K562 (cell line): ENCODE results near the gene ARHGAP26. TPM values are rescaled to one million over a fixed set of nuclear protein-coding genes. Genes with fewer than 3 reads are reported as not detected.

Source experiments
- ATAC-seq: fragments of 200-7000 bp; cut with Tn5 transposase; 3 replicates; pipeline ENCODE4 v1.9.1; 2020; ENCODE audit warnings: moderate library complexity
- BruUV-seq: library from RNA; stranded (reverse); fragments of 400-500 nt; replicated peaks from 2 replicates; lab custom pipeline; 2021; lab: Mats Ljungman, UMichigan
- CTCF ChIA-PET: fragments of 300-600 bp; formaldehyde crosslinking; extraction: SDS; loops from one replicate; lab custom pipeline; 2021; ENCODE audit warnings: low intra/inter-chr PET ratio; lab: Yijun Ruan, JAX
- POLR2A ChIA-PET: fragments of 300-600, 350-650 bp; sonication (Branson Sonifier 250); formaldehyde crosslinking; extraction: SDS; loops from one replicate; lab custom pipeline; 2021; ENCODE audit warnings: antibody characterized with exemption, inconsistent platforms; lab: Yijun Ruan, JAX
- DNase-seq, 4 experiments: peaks; one replicate each; pipeline versions ENCODE4 v3.0.0 to v3.0.0-alpha.2; 2011 to 2018; ENCODE audit warnings: low spot score in 3 of 4, mixed read lengths in 3 of 4; ENCODE audit errors: extremely low read depth in 1 of 4
- FAIRE-seq: peaks from 2 replicates; lab custom pipeline; 2011; peaks lifted over from hg19 to GRCh38; lab: Jason Lieb, UNC
- H2AFZ ChIP-seq: 2 replicates; pipeline ENCODE4 v1.6.0; 2011; ENCODE audit warnings: low read depth, low read length, control low read depth, inconsistent platforms
- H3K27ac ChIP-seq: fragments of 200-600 bp; 3 replicates; pipeline ENCODE4 v1.8.0; 2011; ENCODE audit warnings: low read depth, mild to moderate bottlenecking, control low read depth, inconsistent platforms, low read length, moderate library complexity, mixed read lengths; ENCODE audit errors: extremely low read depth
- H3K27me3 ChIP-seq, 2 experiments: fragments of 300-600 bp in 1 of 2; 2 replicates in 1 of 2; 3 replicates in 1 of 2; pipeline versions ENCODE4 v1.6.0 to v1.8.0; 2011; ENCODE audit warnings: inconsistent platforms in 2 of 2, low read length in 2 of 2, mild to moderate bottlenecking in 1 of 2, mixed read lengths in 1 of 2, moderate library complexity in 1 of 2; ENCODE audit not compliant: control insufficient read depth in 2 of 2, insufficient read depth in 2 of 2
- H3K36me3 ChIP-seq: fragments of 300-600 bp; 3 replicates; pipeline ENCODE4 v1.8.0; 2011; ENCODE audit warnings: mild to moderate bottlenecking, low read length, inconsistent platforms; ENCODE audit not compliant: control insufficient read depth, insufficient read depth
- H3K4me1 ChIP-seq, 2 experiments: fragments of 200-600 bp in 1 of 2; replicated peaks in 1 of 2; 2 replicates in 1 of 2; 3 replicates in 1 of 2; pipeline versions ENCODE4 v1.5.1 to v1.8.0; 2011; ENCODE audit warnings: inconsistent platforms in 2 of 2, low read length in 2 of 2, mild to moderate bottlenecking in 1 of 2, mixed read lengths in 1 of 2, moderate library complexity in 1 of 2; ENCODE audit not compliant: control insufficient read depth in 2 of 2, insufficient read depth in 2 of 2
- H3K4me2 ChIP-seq: 2 replicates; pipeline ENCODE4 v1.6.1; 2011; ENCODE audit warnings: low read length, control low read depth, inconsistent platforms, mixed read lengths; ENCODE audit not compliant: insufficient read depth
- H3K4me3 ChIP-seq: fragments of 200-600 bp; sonication (generic), shearing (Covaris generic); 2 replicates; pipeline ENCODE4 v1.5.1; 2016; ENCODE audit warnings: control low read depth, inconsistent platforms
- H3K79me2 ChIP-seq: fragments of 200-600 bp; 3 replicates; pipeline ENCODE4 v1.8.0; 2011; ENCODE audit warnings: low read length, inconsistent platforms; ENCODE audit not compliant: control insufficient read depth, insufficient read depth
- H3K9ac ChIP-seq, 2 experiments: 2 replicates each; pipeline versions ENCODE4 v1.6.0 to v1.6.1; 2011; ENCODE audit warnings: low read depth in 2 of 2, low read length in 2 of 2, control low read depth in 1 of 2, inconsistent platforms in 1 of 2, mild to moderate bottlenecking in 1 of 2, mixed read lengths in 1 of 2; ENCODE audit not compliant: insufficient read depth in 1 of 2
- H3K9me1 ChIP-seq: one replicate; pipeline ENCODE4 v1.6.0; 2011; ENCODE audit warnings: inconsistent platforms, mild to moderate bottlenecking, low read length, moderate library complexity; ENCODE audit not compliant: control insufficient read depth, insufficient read depth
- H3K9me3 ChIP-seq: replicated peaks from 2 replicates; pipeline ENCODE4 v1.5.1; 2011; ENCODE audit warnings: low read depth, low read length, inconsistent platforms; ENCODE audit not compliant: control insufficient read depth, insufficient read depth
- H4K20me1 ChIP-seq: replicated peaks from 2 replicates; pipeline ENCODE4 v1.6.1; 2011; ENCODE audit warnings: low read length, inconsistent platforms, mixed read lengths; ENCODE audit not compliant: control insufficient read depth, insufficient read depth
- FOSL1 ChIP-seq: fragments of 200-800 bp; sonication (Bioruptor generic); conservative IDR thresholded peaks from 2 replicates; pipeline ENCODE4 v1.6.1; 2016; ENCODE audit warnings: missing genetic modification characterization, missing compliant biosample characterization
- FOXK1 ChIP-seq: sonication (generic); formaldehyde crosslinking; IDR thresholded peaks from 2 replicates; pipeline ENCODE4 v1.8.0; 2022; ENCODE audit warnings: missing genetic modification reagents, mild to moderate bottlenecking, borderline replicate concordance
- MECOM ChIP-seq: fragments of 250-450 bp; sonication (Bioruptor Pico); IDR thresholded peaks from 2 replicates; pipeline ENCODE4 v1.8.0; 2022; ENCODE audit warnings: inconsistent platforms
- NFATC3 ChIP-seq: fragments of 450-650 bp; IDR thresholded peaks from 2 replicates; pipeline ENCODE4 v1.6.1; 2017; ENCODE audit warnings: mild to moderate bottlenecking
- WGBS: fragments of 100-300 bp; shearing (Covaris generic); methylation state at CpG from one replicate; pipeline ENCODE4 v1.1.6; 2016; ENCODE audit warnings: low coverage, mixed read lengths; ENCODE audit not compliant: insufficient coverage; ENCODE audit errors: missing lambda C conversion rate; 5-methylcytosine and 5-hydroxymethylcytosine counted together
- in situ Hi-C: fragments of 300-500 bp; cut with MboI; formaldehyde crosslinking; loops from 4 replicates; pipeline ENCODE4 v1.15.0; 2018; ENCODE audit warnings: inconsistent platforms, mixed read lengths
- intact Hi-C: fragments of 100-400 bp; cut with micrococcal nuclease; formaldehyde crosslinking; loops from 2 replicates; pipeline ENCODE4 v1.14.2; 2022
- polyA plus RNA-seq, 8 experiments: library from polyadenylated mRNA; depleted of rRNA in 4 of 8; stranded (reverse) in 5 of 8; unstranded in 3 of 8; fragments of >200 nt; fragmentation: Nextera tagmentation in 2 of 8; fragmentation: Illumina TruSeq in 1 of 8; extraction: Ambion mirVana in 2 of 8; extraction: Trizol in 1 of 8; gene quantifications; 2 replicates each; pipeline versions ENCODE4 v1.2.1 to v1.2.3, GENCODE V29; 2011 to 2014; ENCODE audit warnings: inconsistent platforms in 1 of 8, missing spikeins in 1 of 8
- total RNA-seq, 7 experiments: library from RNA; depleted of rRNA in 6 of 7; stranded (reverse); fragments of >200 nt in 6 of 7; fragmentation: Illumina TruSeq in 2 of 7; extraction: Trizol in 2 of 7; gene quantifications; 2 replicates each; pipeline versions ENCODE4 v1.2.1 to v1.2.3, GENCODE V29; 2011 to 2021; ENCODE audit warnings: low replicate concordance in 1 of 7
- TF ChIP-seq, protein P1 (sequence below), 2 experiments: fragments of 450-650 bp in 1 of 2; sonication (generic) in 1 of 2; formaldehyde crosslinking in 1 of 2; IDR thresholded peaks; 2 replicates each; pipeline versions ENCODE4 v1.7.1 to v1.9.0; 2016 to 2022; ENCODE audit warnings: inconsistent platforms in 1 of 2, mild to moderate bottlenecking in 1 of 2, missing genetic modification reagents in 1 of 2

Gene ARHGAP26
- total and polyA plus RNA-seq, 9 of the 15 experiments (the other 6 are each of a cell fraction or from before 2014, with no cell fraction given) = 0.13 to 1.1 (median 0.55) TPM

DNA sequence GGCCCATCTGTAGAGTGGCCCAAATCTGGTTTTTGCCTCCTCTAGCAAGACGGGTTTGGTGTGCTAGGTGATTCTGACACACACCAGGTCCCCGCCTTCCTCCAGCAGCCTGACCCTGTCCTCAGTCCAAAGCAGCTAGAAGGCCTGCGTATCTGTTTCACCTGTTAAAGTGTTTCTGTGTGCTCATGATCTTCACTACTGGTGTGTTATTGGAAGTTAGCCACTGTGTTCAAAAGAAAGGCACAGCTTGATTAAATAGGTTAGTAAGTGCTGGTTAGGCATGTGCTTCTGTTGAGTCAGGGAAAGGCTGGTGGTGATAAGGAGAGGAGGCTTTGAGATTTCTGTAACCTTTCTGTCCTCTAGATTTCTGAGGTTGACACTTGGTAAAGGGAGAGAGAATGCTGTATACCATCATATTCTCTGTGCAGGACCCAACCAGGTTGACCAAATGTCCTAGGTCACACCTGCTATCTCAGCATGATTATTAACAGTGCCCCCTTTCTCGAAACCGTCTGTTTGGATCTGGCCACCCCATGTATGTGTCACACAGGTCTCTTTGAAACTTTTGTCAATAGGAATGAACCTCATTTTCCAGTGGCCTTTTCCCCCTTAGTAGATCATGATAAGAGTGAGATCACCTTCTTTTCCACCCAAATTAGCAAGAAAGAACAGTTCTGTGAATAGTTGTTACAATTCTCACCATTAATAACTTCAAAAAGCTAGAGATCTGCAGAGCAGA is 58.8 kb downstream of the ARHGAP26 start:
- no peaks in the 10 kb centered on the region for H3K79me2 ChIP-seq
- ATAC-seq = no peak
- peaks cover 2 to 9% of the 10 kb centered on the region in 2 experiments; a peak in 2 of 5 replicates for H3K27me3 ChIP-seq
- in situ Hi-C loops = no loop called here
- WGBS = 6% methylated on average over 5 of the region's 5 CpGs
- no peak overlapping the region for H3K4me2 ChIP-seq
- H3K9me1 ChIP-seq = no peaks in the 10 kb centered on the region
- no peak for FAIRE-seq
- no peak overlapping the region for H3K9ac ChIP-seq
- no peak for TF ChIP-seq NFATC3
- peak; percentile 50; the same call in 1 of the 2 replicates for TF ChIP-seq FOSL1
- no peak overlapping the region for H3K4me3 ChIP-seq
- intact Hi-C loops = no loop called here
- ChIA-PET CTCF (no interaction called here), POLR2A (interaction anchor here (0.6 kb wide), 1 partner anchor 22 kb away, joined by 5 read pairs; no protein-coding TSS in a partner anchor)
- DNase-seq = no peak
- H2AFZ ChIP-seq = no peak overlapping the region
- H4K20me1 ChIP-seq = no peaks in the 10 kb centered on the region
- no peaks in the 10 kb centered on the region for H3K36me3 ChIP-seq
- H3K9me3 ChIP-seq = no peaks in the 10 kb centered on the region
- no peak overlapping the region for H3K27ac ChIP-seq
- no peaks in the 10 kb centered on the region; a peak in 1 of 5 replicates for H3K4me1 ChIP-seq
- BruUV-seq = no TSS peak

DNA sequence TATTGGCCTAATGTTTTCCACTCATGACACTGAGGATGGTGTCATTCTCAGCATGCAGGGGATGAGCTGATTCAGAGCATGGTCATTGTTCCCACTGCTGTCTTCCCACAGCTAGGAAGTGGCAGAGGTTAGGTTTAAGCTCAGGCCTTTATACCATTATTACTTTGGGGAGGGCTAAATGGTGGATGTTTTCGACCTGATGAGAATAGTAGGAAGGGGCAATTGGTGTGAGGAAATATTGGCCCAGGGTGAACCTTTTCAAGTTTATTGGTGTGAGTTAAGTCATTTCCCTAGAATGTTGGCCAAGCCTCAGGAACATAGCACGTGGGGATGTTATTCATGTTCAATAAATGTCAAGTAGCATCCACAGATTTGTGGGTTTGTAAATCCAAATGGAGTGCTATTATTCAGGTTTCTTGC is 59.6 kb downstream of the ARHGAP26 start:
- no peak overlapping the region for H3K4me2 ChIP-seq
- ATAC-seq (no peak), FAIRE-seq (no peak), DNase-seq (no peak)
- no TSS peak for BruUV-seq
- no peak overlapping the region for H2AFZ ChIP-seq
- no peaks in the 10 kb centered on the region for H4K20me1 ChIP-seq
- H3K27ac ChIP-seq = no peak overlapping the region
- ChIA-PET POLR2A (no interaction called here), CTCF (no interaction called here)
- 3% methylated on average over 2 of the region's 2 CpGs for WGBS
- no peaks in the 10 kb centered on the region for H3K36me3 ChIP-seq
- H3K9me1 ChIP-seq = no peaks in the 10 kb centered on the region
- peaks cover 2 to 9% of the 10 kb centered on the region in 2 experiments; a peak in 2 of 5 replicates for H3K27me3 ChIP-seq
- intact Hi-C loops = no loop called here
- no peak overlapping the region for H3K4me3 ChIP-seq
- H3K9ac ChIP-seq = no peak overlapping the region
- no peaks in the 10 kb centered on the region for H3K79me2 ChIP-seq
- in situ Hi-C loops = no loop called here
- H3K4me1 ChIP-seq = no peaks in the 10 kb centered on the region; a peak in 1 of 5 replicates
- no peaks in the 10 kb centered on the region for H3K9me3 ChIP-seq
- TF ChIP-seq, protein P1, sequence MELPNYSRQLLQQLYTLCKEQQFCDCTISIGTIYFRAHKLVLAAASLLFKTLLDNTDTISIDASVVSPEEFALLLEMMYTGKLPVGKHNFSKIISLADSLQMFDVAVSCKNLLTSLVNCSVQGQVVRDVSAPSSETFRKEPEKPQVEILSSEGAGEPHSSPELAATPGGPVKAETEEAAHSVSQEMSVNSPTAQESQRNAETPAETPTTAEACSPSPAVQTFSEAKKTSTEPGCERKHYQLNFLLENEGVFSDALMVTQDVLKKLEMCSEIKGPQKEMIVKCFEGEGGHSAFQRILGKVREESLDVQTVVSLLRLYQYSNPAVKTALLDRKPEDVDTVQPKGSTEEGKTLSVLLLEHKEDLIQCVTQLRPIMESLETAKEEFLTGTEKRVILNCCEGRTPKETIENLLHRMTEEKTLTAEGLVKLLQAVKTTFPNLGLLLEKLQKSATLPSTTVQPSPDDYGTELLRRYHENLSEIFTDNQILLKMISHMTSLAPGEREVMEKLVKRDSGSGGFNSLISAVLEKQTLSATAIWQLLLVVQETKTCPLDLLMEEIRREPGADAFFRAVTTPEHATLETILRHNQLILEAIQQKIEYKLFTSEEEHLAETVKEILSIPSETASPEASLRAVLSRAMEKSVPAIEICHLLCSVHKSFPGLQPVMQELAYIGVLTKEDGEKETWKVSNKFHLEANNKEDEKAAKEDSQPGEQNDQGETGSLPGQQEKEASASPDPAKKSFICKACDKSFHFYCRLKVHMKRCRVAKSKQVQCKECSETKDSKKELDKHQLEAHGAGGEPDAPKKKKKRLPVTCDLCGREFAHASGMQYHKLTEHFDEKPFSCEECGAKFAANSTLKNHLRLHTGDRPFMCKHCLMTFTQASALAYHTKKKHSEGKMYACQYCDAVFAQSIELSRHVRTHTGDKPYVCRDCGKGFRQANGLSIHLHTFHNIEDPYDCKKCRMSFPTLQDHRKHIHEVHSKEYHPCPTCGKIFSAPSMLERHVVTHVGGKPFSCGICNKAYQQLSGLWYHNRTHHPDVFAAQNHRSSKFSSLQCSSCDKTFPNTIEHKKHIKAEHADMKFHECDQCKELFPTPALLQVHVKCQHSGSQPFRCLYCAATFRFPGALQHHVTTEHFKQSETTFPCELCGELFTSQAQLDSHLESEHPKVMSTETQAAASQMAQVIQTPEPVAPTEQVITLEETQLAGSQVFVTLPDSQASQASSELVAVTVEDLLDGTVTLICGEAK (IDR thresholded peaks at IDR 0.05) = no peak
- TF ChIP-seq, protein P1 (CRISPR knock-in tag; IDR thresholded peaks at IDR 0.05) = no peak
- TF ChIP-seq MECOM = no peak
- no peak for TF ChIP-seq FOXK1 (CRISPR knock-in tag)
